GM12875 (cell line): ENCODE measurements around the gene LRP1B.

Experiments used
- H3K4me3 ChIP-seq: one replicate; pipeline ENCODE4 v1.5.1; 2011; ENCODE audit warnings: low read depth, low read length, control low read depth
- CTCF ChIP-seq: IDR thresholded peaks from 2 replicates; pipeline ENCODE4 v1.5.1; 2011; ENCODE audit warnings: low read depth, mild to moderate bottlenecking, control low read depth, inconsistent platforms, low read length, moderate library complexity, borderline replicate concordance; ENCODE audit not compliant: insufficient read depth

The LRP1B gene

DNA sequence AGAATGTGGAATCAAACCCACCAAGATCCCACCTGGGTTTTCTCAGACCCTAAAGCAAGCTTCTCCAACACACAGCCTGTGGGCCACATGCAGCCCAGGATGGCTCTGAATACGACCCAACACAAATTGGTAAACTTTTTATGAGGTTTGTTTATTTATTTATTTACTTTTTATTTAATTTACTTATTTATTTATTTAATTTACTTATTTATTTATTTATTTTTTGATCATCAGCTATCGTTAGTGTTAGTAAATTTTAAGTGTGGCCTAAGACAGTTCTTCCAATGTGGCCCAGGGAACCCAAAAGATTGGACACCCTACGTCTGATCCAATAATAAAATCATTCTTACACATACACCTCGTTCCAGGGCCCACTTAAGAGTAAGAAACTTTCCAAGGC, 1451.1 kb downstream of the LRP1B start:
- no peak for TF ChIP-seq CTCF
- no peak overlapping the region for H3K4me3 ChIP-seq

DNA sequence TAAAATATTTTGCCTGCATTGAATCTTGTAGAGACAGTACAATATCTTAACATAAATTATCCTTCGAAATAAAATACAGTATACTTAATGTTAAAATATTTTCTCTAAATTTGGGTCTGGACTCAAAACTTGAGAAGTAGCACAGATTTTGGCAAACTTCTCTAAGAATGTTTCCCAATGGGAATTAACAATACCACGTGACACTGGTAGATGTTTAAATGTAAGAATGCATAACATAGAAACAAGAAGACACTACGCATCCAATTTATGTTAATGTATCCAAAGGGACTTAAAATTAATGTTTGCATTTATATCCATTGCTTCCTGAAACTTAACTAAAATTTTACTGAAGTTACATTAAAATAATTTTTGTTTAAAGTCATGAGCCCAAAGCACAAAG, 1460.9 kb downstream of the LRP1B start:
- TF ChIP-seq CTCF: no peak
- no peak overlapping the region for H3K4me3 ChIP-seq

DNA sequence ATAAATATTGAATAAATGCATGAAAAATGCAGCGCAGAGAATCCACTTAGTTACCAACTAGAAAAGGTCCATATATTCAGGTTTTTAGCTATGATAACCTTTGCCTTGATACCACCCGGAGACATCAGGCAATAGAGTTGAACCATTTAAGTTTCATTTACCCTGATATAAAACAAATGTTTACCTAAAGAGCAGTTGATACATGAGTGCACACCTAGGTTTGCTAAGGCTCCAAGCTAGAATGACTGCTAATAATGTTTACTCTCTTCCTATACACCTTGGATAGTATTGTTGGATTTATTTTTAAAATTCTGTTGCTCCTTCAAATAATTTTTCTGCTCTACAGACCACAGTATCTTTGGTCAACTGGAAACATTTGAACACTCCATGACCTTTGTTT, 1463.6 kb downstream of the LRP1B start:
- TF ChIP-seq CTCF: no peak
- no peak overlapping the region for H3K4me3 ChIP-seq

DNA sequence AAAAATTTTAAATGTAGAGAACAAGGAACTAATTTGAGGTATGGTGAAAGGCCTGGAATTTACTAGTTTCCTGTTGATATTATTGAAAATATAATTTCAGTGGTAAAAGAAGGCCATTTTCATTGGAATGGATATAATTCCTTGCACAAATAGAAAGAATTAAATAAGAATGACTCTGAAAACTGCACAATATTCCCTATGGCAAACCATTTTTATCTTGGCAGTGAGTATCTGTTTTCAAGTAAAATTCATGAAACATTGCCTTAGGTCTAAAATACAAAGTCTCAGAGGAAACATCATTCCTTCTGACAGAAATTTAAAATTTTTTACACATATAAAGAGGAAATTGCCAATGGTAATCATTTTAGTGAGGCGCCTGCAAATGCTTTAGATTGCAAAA, 1468.3 kb downstream of the LRP1B start:
- no peak for TF ChIP-seq CTCF

DNA sequence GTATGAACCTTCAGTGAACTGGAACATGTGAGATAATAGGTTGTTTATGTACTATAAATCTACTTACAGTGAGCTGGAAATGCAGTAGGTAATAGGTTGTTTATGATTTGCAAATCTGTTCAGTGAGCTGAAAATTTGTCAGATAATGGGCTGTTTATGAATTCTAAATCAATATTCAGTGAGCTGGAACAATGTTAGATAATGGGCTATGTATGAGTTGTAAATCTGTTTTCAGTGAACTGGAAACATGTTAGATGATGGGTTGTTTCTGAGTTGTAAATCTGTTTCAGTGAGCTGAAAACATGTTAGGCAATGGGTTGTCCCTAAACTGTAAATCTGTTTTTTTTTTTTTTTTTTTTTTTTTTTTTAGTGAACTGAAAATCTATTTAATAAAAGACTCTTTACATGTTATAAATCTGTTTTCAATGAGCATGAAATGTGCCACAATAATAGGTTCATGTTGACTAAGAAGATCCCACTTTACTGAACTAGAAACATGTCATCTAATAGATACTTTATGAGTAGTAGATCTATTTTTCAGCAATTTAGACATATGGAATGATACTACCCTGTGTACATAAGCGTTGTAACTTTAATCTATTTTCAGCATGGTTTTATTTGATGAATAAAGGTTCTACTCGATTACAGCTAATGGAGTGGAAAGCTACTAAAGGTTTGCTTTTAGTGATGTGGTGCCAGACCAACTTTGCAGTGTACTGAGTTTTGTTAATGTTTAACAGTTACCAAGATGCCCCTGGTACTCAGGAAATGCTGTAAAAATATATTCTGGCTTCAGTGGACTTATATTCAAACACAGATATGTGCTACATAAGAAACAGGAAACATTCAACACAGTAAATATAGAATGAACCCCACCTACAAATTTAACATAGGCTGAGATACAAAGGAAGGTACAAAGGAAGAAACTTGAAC, 1471.8 kb downstream of the LRP1B start:
- no peak overlapping the region for H3K4me3 ChIP-seq
- TF ChIP-seq CTCF: no peak

More for the DNA sequence above, 1468.3 kb downstream of the LRP1B start:
- H3K4me3 ChIP-seq: no peak overlapping the region

- no peak overlapping the region for H3K4me3 ChIP-seq
- no peak for TF ChIP-seq CTCF
Observed at GRCh38 chr2:140657657-140658056, 1473.2 kb downstream of the LRP1B start.

DNA sequence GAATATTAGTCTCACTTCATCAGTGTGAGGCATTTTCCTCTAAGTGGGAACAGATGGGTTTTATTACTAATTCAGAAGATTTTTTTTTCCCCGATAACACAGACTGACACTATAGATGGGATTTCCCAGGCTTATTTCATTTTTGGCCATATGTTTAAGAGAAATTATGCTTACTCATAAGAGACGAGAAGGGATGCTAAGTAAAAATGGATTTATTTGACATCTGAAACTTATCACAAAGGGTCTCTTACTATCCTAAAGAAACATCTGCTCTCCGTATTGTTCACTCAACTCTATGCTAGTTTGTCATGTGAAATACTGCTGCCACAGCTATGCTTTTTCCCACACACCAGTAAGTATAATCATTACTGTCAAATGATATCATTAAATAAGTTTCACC, 1476.3 kb downstream of the LRP1B start:
- H3K4me3 ChIP-seq: no peak overlapping the region

More for the DNA sequence above, 1476.3 kb downstream of the LRP1B start:
- TF ChIP-seq CTCF: no peak
